Skeletal muscle cell (primary cell): ENCODE measurements around the gene TPRN.
"Not testable (repeated sequence)": the region's sequence is repeated elsewhere in the genome, so short reads cannot be mapped to it uniquely, and the experiment has no call there.

Experiments used
- DNase-seq: peaks from one replicate; pipeline ENCODE4 v3.0.0-alpha.2; 2010; ENCODE audit warnings: low read depth
- H3K4me3 ChIP-seq: 2 replicates; pipeline ENCODE4 v1.5.1; 2011; ENCODE audit warnings: low read depth, mild to moderate bottlenecking, control low read depth, low read length, moderate library complexity

TPRN gene

GRCh38 chr9:137200311-137201204 lies at the start of gene TPRN:
Gene TPRN, minus strand, starts transcription at chr9:137200741. Its CDS starts 30 bp downstream, at chr9:137200711.
- peak within 1 kb of the TSS; percentile 73 for H3K4me3 ChIP-seq
- DNase-seq = peak; percentile 99

- DNase-seq = no peak
- H3K4me3 ChIP-seq = no peak overlapping the region
Measured at GRCh38 chr9:137247916-137248175, 47.3 kb upstream of the TPRN start.

GRCh38 chr9:137247135-137247915 lies 46.8 kb upstream of the TPRN start:
- no peak for DNase-seq
- H3K4me3 ChIP-seq = no peak overlapping the region

GRCh38 chr9:137245450-137246421 lies 45.2 kb upstream of the TPRN start:
- no peak overlapping the region for H3K4me3 ChIP-seq
- no peak for DNase-seq

- DNase-seq = no peak
- no peak overlapping the region for H3K4me3 ChIP-seq
Measured at GRCh38 chr9:137244486-137245449, 44.2 kb upstream of the TPRN start.

GRCh38 chr9:137243626-137244485 lies 43.3 kb upstream of the TPRN start:
- H3K4me3 ChIP-seq = no peak overlapping the region

GRCh38 chr9:137243266-137243625 lies 42.7 kb upstream of the TPRN start:
- not testable (repeated sequence) for DNase-seq, H3K4me3 ChIP-seq

More at GRCh38 chr9:137243626-137244485, 43.3 kb upstream of the TPRN start:
- no peak for DNase-seq

- H3K4me3 ChIP-seq = peak overlapping the region; percentile 85
- no peak for DNase-seq
Measured at GRCh38 chr9:137242269-137243203, 42.0 kb upstream of the TPRN start.

GRCh38 chr9:137241490-137242268 lies 41.1 kb upstream of the TPRN start:
- no peak for DNase-seq
- H3K4me3 ChIP-seq = peak overlapping the region; percentile 85

- peak within 1 kb of the TSS; percentile 85 for H3K4me3 ChIP-seq
- peak; percentile 100 for DNase-seq
Measured at GRCh38 chr9:137240841-137241489, 40.4 kb upstream of the TPRN start, which contains the start of gene TUBB4B. Gene TUBB4B, plus strand, starts transcription at chr9:137241287. Its CDS starts 74 bp downstream, at chr9:137241361.

- peak overlapping the region; percentile 71 for H3K4me3 ChIP-seq
Measured at GRCh38 chr9:137240318-137240840, 39.8 kb upstream of the TPRN start.

GRCh38 chr9:137239541-137240200 lies 39.1 kb upstream of the TPRN start:
- peak overlapping the region; percentile 71 for H3K4me3 ChIP-seq
- not testable (repeated sequence) for DNase-seq

More at GRCh38 chr9:137240318-137240840, 39.8 kb upstream of the TPRN start:
- no peak for DNase-seq

GRCh38 chr9:137237759-137238726 lies 37.5 kb upstream of the TPRN start:
- no peak for DNase-seq
- H3K4me3 ChIP-seq = no peak overlapping the region
